NCI-H1417 (cell line): ENCODE measurements around the gene DAND5.

Experiments
- DNase-seq, 3 experiments: peaks; one replicate each; lab custom pipeline; 2025; lab: John Stamatoyannopoulos, UW

Gene DAND5

DNA sequence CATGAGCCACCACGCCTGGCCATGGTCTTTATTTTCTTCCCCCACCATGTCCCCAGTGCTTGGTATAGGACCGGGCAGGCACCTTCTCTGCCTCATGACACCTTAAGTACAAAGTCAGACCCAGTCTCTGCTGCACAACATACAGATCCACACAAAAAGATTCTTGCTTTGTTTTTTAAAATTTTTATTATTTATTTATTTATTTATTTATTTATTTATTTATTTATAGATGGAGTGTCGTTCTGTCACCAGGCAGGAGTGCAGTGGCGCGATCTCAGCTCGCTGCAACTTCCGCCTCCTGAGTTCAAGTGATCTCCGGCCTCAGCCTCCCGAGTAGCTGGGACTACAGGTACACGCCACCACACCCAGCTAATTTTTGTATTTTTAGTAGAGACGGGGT, 23.4 kb downstream of the DAND5 start:
- no peak for DNase-seq

DNA sequence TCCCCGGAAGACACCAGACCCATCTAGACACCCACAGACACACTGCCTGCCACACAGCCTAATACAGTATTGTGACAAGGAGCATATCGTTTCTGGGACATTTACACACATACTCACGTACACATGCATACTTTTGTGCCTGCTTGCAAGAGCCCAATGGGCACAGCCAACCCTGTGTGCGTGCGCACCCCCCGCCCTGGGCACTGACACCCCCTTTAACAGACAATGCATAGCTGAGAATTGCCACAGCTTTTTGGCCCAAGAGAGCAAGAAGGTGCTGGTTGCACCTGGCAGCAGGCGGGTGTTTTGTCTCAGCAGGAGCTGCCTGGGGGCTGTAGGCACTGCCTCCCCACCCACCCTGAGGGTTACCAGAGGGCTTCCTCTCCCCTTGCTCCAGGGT, 24.2 kb downstream of the DAND5 start:
- DNase-seq, result no peak

DNA sequence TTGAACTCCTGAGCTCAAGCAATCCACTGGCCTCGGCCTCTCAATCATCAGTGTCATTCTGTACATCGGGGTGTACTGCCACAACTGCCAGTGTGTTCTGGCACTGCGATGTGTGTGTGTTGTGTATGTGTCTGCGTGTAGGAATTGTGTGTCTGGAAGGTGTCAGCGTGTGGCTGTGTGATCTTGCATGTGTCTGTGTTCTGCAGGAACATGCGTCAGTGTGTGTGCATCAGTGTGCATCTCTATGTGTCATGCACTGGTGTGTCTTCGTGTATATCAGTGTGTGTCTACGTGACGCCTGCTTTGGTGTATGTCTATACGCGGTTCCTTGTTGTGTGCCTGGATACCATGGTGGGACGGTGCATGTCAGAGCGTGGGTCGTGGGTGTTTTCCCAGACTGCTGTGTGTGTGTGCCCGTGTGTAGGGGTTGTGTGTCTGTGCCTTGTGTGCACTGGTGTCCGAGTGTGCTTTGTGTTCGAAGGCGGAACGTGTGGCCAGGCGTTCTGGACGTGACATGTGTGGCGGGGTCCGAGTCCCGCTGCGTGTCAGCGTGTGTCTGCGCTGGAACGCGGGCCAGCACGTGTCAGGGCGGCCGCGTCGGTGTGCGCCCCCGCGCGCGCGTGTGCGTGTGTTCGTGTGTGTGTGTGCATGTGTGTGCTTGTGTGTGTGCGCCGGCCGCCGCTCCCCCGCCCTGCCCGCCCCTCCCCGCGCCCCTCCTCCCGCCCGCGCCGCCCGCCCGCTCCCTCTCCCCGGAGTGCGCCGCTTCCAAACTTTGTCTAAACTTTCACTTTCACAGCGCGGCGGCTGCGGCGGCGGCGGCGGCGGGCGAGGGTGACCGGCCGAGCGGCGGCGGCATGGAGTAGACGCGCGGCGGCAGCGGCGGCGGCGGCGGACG, 25.6 kb downstream of the DAND5 start, which contains the start of gene NFIX:
NFIX (plus strand) TSS at position 775 of the 895 bp plus-strand sequence. CDS start 363 bp downstream, outside the sequence.
- peak in 2 of 3 experiments; percentile 48 for DNase-seq

DNA sequence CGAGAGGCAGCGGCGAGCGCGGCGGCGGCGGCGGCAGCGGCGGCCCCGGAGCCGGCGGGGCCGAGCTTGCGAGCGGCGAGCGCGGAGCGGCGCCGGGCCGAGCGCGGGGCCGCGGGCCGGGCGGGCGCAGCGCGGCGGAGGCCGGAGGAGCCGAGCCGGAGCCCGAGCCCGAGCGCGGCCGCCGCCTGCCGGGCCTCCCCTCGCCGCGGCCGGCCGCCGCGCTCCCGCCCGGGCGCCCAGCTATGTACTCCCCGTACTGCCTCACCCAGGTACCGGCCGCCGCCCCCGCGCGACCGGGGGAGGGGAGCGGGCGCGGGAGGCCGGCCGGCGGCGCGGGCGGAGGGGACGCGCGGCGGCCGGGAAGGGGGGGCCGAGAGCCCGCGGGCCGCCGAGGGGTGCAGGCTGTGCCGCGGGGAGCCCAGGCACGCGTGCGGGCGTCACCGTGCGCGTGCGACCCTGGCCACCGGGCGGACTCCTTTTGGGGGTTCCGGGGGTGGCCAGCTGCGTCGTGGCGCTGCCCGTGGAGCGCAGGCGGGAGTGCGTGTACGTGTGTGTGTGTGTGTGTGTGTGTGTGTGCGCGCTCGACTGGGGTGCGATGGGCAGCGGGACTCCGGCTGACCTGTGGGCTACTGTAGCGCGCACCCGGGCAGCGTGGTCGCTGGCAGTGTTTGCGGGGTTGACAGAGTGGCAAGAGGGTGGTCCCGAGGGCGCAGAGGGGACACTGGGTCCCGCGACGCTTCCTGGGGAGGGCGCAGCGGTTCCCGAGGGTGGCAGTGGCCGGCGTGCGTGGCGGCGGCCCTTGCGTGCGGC, 26.4 kb downstream of the DAND5 start:
- DNase-seq, result peak in 1 of 3 experiments; percentile 48

DNA sequence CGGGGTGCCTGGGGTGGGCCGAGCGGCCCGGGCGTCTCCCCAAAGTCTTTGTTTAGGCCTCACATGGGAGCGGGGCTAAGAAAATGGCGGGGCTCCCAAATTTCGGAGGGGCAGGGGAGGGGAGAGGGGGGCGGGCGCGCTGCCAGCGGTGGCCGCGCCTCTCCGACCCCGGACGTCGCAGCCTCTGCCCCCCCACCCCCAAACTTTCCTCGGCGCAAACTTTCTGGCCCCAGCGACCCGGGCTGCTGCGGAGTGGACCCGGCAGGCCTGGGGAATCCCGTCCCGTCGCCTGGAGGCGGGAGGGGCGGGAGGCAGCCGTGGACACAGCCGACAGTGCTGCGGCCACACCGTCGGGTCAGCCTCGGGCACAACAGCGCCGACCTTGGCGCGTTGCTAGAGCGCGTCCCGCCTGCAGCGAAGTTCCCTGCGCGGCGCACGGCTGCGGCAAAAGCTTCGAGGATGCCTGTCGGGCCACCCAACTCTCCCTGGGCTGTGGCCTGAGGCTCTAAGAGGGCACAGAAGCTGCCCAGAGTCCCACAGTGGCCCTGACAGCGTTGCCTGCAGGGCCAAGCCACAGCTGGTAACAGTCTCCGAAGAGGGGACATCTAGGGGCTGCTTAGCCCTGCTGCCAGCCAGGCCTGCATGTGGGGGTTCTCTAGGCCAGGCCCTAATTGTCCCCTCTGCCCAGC, 27.2 kb downstream of the DAND5 start:
- no peak for DNase-seq

DNA sequence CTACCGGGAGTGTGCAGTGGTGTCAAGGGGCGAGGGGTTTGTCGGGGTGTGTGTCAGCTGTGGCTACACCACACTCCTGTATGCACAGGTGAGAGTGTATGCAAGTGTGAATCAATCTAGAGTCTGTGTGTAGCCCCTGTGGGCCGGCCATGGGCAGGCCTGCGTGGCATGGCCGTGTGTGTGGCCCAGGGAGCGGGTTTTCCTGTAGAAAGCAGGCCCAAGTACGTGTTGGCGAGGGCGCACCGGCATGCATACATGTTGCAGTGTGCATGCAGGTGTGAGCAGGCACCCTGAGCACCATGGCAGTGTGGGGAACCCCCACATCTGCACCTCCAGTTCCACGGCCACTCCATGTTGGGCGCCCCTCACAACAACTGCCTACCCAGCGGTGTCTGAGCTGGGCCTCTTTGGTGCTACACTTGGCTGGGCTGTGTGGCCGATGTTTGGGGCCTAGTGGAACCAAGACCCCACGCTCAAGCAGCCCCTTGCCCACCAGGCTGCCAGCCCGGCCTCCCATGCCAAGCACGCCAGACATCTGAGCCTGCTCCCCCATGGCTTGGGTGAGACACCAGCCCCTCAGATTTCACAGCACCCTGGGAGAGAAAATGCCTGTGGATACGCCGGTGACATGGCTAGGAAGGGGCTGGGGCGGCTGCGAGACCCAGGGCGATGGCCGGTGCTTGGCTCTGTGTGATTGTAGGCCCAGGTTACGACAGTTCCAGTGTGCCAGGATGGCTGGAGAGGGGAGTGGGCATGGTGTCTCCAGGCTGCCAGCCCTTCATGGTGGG, 28.0 kb downstream of the DAND5 start:
- no peak for DNase-seq

DNA sequence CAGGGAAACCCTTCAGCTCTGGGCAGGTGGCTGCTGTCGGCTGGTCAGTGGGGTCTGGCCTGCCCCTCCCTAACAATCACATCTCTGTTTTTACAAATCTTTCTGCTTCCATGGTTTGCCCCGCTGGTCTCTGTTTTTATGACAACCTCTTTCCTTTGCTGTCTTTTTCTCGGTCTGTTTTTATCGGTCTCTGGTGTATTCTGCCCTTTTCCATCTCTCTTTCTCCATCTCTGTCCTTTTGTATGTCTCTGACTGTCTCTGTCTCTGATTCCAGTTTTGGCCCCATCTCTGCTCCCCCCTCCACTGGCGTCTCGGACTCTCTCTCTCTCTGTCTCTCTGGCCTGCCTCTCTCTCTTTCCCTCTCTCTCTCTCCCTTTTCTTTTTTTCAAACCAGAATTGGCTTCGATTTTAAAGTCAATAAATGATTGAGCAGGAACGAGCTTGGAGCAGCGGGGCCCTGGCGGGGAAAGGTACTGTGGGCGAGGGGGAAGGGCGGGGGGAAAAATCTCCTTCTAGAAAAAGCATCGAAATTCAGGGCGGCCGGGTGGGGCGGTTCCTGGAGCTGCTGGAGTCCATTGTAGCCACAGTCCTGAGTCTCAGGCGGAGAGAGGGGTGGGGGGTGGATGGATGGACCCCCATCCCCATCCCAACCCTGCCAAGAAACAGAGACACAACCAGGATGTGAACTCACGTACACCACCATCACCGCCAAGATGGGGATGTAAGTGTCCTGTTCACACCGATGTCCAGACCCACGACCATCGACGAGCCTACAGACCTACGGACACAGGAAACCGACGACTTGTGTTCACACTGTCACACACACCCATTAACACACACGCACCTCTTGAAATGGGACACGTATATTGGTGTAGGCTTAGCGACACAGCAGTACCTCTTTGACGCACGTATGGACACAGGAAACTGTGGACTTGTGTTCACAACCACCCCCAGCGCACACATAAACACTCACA, 28.9 kb downstream of the DAND5 start:
- no peak for DNase-seq

DNA sequence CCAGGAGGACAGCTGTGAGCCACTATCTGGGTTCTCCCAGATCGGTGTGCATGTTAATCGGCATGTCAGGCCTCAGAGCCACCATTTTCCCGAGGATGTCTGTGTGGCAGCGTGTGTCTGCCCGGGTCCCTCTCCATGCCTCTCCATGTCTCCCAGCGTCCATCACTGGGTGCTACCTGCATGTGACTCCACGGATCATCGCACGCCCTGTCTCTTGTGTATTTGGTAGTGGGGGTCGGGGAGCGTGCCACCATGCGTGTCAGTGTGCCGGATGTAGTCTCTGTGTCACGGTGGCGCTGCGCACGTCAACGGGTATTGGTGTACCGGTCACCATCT, 31.8 kb downstream of the DAND5 start:
- no peak for DNase-seq

DNA sequence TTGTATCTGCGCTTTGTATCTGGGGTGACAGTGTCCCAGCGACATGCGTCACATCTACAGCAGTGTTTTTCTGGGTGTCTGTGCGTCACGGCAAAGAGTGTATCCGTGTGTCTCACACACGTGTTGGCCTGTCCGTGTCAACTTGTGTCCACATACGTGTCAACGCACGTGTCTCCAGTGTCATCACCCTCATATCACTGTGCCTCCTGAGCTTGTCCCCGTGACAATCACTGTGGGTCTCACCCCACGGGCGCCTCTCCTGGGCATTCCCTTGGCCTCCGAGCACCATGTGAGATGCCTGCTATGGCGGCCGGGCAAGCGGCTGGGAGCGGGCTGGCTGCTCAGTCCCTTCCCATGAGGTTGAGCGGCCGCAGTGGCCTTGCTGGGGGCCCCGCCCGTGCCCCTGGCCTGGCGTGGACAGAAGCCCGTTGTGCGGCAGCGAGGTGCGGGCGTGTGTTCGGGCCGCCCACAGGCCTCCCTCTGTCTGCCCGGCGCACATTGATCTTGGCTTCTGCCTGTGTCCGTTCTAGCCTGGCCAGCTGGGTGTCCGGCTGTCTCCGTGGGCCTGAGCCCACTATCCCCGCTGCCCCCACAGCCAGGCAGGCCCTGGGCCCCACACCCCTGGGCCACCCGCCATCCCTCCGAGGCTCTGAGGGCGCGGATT, 32.3 kb downstream of the DAND5 start:
- DNase-seq, result no peak

DNA sequence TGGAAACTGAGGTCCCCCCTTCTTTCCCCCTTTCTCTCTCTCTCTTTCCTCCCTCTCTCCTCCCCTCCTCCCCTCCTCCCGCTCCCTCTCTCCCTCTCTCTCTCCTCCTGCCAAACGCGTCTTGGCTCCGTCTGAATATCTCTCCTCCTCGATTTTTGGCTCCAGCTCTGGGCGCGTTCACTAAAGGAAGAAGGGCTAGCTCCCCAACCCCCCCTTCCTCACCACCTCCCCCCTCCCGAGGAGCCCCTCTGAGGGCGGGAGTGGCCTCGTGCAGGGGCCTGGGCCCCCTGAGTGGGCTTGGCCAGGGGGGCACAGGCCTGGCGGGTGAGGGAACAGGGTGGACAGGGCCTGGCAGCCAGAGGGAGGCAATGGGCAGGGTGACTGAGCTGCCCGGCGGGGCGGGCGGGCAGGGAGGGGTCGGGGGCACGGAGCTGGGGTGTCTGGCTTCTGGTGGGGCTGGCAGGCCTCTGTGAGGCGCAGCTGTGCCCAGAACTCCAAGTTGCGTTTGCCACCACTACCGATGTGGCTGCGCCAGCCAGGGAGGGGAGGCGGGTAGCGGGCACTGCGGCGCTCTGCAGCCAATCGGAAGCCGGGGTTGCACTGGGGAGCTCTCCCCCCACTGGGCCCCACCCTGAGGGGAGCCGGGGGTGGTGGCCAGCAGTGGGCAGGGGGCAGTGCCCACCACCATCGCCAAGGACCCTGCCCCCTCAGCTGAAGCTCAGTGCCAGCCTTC, 33.0 kb downstream of the DAND5 start:
- no peak for DNase-seq

DNA sequence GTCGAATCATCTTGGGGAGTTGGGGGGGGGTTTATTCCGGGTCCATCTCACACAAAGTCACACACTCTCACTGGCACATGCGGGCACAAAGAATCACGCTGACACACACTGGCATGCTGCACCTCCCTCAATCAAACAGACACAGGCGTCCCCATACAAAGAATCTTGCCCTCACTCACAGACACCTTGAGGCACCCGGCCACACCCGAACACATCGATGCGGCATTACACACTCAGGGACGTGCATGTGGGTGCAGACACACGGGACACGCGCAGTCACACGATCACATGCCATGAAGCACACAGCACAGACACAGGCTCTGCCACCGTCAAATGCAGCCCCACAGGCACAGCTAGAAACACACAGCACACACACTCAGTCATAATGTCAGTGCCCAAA, 33.7 kb downstream of the DAND5 start:
- no peak for DNase-seq

DNA sequence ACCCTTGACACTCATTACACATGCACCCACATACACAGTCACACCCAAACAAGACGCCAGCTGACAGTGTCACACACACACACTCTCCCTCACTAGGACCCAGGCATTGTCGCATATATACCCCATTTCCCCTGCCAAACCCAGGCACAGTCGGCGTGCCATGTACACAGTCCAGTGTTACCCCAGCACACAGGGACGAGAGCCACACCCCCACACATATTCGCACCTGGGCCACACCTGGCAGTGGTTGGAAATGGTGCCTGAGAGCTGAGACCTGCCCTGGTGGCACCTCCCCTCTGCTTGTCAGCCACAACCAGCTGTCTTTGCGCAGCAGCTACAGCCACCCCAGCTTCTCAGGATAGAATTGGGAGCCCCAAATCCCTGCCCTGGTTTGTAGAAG, 34.9 kb downstream of the DAND5 start:
- DNase-seq, result no peak

DNA sequence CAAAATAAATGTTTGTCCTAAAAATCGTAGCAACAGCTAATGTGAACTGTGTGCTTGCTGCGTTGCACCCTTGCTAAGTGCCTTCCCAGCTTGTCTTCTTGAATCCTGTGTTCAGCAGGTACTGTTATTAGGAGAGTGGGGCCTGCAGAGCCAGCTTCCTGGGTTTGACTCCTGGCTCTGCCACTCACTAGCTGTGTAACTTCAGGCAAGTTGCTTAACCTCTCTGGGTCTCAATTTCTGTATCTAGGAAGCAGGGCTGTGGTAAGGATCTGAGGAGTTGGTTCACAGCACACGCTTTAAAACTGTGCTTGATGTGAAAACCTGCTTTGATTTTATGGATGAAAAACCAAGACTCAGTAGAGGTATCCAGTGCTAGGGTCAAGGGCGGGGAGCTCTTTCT, 35.9 kb downstream of the DAND5 start:
- no peak for DNase-seq

DNA sequence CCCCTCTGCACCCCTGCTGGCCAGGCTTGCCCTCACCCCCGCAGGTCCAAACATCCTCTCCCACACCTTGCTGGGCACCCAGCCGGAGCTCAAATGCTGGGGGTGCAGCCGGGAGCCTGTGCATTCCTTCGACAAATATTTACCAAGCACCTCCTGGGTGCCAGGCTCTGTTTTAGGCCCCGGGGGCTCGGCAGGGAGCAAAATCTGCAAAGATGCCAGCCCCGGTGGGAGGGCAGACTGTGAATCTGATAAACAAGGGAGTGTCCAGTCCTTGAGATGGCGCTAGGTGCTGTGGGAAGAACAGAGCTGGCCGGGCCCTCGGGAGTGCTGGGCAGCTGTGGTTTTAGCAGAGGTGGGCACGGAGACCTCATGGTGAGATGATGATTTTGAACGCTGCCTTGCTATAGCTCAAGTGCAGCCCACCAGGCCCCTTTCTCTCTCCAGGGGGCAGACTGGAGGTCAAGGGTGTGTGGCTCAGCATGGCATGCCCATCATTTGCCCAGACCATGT, 36.5 kb downstream of the DAND5 start:
- DNase-seq, result peak in 2 of 3 experiments; percentile 13 to 38

DNA sequence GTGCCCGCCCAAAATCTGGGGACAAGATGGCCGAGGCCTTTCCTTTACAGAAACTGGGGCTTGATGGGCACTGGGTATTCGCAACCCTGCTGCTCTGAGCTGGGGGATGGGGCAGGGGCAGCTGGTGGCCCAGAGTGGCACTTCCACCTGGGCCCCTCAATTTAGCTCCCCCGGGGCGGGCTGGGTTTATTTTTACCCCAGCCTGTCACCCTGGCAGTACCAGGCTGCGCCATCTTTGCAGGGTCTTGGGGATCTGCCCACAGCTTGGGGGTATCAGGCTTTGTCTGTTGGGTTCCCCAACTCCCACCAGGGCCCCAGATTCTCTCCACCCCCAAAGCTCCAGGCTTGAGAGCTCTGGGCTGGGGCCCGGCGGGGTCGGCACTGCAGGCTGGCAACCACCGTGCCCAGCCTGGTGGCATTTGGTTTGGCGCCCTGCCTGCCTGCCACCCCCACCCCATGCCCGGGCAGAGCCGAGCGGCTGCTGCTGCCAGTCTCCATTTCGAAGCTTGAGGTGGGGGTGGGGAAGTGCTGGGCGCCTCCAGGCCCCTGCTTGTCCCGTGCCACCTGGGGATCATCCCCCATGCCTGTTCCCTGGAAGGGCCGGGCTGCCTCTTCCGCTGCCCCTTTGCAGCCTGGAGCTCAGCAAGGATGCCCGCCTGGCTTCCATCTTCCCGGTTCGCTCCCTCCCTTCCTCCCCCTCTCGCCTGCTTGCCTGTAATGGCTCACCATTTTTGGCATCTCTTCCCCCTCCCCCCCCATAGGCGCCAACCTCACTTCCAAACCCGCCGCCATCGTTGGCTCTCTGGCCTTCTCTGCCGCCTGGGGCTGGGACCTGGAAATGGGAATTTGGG, 37.3 kb downstream of the DAND5 start:
- no peak for DNase-seq

DNA sequence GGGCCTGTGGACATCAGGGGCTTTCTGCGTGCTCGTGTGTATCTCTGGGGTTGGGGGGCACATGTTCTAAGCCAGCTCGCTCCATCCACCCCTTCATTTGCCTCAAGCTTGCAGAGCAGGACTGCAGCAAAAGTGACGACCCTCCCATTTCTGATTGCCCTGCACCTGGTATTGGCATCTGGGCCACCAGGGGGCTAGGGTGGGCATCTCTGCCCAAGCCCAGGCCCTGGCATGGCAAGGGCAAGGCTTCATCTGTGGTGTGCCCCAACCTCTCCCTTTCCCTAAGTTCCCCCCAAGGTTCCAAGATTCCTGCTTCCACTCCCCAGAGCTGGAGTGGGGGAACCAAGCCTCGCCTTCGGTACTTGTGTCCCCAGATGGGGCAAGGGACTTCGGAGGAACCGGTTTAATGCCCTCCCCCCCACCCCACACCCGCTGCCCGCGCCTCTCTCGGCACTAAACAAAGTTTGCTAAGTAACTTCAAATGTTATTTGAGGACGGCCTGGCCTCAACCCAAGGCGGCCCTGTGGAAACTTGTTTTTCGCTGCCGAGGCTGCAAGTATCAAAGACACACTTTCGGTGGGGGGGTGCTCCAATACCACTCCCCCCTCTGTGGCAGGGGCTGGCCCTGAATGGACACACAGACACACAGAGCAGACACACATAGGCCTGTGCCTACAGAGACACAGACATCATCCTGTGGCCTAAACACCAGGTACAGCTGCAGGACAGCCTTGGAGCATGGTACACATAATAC, 38.1 kb downstream of the DAND5 start:
- no peak for DNase-seq
